GM18520 (cell line): ENCODE measurements around the gene SH3BP2.

ENCODE experiments used
- ATAC-seq: cut with Tn5 transposase; IDR thresholded peaks from one replicate; pipeline ENCODE4 v1.9.1; 2021; ENCODE audit not compliant: unreplicated experiment

SH3BP2 gene

DNA sequence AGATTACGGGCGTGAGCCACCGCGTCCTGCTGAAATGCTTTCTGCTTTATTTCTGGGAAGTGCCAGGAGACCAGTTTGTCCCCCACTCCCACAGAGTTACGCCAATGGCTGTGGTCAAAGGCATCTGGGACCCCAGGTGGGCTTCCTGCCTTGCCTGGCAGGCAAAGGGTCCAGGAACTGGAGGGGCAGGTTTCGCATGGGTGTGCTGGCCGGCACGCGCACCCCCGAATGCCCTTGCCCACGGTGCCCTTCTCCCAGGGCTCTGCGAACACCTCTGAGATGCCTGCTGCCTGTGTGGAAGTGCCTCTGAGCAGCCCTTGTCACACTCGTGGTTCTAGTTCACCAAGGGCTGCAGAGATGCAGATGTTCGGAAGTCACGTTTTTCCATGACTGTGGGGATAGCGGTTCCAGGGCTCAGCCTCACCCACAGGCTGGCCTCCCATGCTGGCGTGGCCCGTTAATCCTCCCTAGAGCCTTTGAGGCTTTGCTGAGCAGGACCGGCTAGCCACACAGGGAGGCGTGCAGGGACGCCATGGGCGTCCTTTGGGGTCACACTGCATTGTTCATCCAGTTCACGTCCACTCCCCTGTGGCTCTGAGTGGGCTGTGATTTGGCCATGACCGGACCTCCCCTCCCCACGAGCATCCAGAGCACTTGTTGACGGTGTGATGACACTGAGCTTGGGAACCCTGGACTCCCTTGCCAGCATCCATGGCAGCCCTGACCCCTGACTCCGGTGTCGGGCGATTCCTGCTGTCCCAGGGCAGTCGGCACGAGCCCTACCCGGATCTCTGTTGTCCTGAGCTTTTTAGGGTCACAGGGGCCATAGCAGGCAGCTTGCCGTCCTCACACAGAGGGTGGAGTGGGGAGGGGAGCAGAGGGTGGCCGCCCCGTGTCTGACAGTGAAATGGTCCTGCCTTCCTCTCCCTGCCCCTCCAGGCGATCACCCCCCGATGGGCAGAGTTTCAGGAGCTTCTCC is 38.0 kb downstream of the SH3BP2 start:
- ATAC-seq = no peak

DNA sequence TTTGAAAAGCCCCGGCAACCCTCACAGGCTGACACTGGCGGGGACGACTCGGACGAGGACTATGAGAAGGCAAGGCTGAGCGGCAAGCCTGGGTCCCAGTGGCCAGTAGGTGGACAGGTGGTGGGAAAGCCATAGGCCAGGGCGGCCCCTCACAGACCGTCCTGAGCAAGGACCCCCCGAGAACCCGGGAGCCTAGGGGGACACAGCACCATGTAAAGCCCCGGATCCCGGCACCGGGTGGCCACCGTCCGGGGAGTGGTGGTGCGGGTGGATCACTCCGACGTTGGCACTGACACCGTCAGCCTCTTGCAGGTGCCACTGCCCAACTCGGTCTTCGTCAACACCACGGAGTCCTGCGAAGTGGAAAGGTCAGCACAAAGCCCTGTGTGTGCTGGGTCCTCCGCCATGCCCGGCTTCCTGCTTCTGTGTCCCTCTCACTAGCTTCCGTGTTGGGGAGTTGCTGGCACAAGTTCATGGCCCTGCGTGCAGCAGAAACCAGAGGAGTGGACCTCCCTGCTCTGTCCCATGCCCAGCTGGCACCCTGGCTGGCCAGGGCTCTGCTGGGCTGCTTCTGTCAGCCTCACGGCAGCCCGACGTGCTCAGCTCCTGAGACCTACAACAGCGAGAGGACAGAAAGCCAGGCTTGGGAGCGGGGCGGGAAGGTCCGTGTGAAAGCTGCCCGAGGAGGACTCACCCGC is 38.9 kb downstream of the SH3BP2 start:
- ATAC-seq = no peak

DNA sequence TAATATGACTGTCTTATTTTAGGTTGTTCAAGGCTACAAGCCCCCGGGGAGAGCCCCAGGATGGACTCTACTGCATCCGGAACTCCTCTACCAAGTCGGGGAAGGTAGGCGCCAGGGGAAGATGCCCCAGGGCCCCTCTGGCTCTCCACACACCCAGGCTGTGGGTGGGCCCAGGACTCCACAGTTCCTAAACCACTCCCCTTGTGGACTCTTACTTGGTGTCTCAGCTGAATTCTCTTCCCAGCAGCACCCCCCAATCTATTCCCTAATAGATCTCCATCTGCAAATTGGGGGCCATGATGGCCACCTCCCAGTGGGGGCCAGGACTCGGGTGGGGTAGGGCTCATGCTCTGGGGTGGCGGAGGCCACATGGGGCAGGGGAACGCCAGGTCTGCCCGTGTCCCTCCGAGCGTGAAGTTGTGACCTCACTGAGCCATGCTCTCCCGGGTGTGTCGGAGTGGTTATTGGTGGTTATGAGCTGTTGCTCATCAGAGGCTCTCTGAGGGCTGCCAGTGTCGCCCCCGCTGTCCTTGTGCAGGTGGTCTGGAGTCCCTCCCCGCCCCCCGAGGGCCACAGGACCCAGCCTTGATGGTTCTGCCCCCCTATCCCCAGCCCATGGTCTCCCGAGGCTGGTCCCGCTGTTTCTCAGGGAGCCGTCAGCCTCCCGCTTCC is 39.6 kb downstream of the SH3BP2 start:
- peak; percentile 65 for ATAC-seq

- no peak for ATAC-seq
Observed at GRCh38 chr4:2832981-2833670, 40.2 kb downstream of the SH3BP2 start.

- ATAC-seq = no peak
Observed at GRCh38 chr4:2833671-2834000, 40.8 kb downstream of the SH3BP2 start.

DNA sequence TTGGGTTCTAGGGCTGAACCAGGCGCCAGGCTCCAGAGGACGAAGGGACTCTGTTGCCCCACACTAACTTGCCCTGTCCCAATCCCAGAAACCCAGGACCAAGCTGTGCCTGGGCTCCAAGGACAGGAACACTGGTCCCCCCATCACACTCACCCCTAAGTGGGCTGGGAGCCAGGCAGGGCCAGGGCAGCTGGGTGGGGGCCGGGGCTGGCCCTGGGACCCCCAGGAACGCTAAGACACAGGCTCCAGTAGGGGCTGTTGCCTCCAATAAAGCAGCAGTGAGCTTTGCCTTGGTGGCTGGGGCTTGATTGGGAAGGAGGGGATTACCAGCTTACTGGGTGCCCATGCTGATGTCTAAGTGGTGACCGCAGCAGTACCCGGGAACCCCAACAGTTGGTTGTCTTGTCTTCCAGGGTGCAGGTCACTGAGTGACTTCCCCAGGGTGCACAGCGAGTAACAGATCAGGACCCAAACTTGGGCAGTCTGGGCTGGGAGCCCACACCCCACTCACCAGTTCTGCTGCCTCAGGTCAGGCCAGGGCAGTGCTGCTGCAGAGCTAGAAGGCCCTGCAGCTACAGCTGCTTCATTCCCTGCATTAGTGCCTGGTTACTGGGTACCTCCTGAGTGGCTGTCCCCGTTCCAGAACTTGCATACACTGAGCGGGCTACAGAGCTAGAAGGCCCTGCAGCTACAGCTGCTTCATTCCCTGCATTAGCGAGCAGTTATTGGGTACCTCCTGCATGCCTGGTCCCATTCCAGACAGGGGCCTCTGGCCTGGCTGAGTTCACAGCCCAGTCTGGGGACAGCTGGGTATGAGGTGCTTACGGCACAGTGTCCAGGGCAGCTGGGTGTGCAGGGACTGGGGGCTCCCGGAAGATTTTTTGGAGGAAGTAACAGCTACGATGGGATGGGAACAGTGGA is 41.4 kb downstream of the SH3BP2 start:
- no peak for ATAC-seq

DNA sequence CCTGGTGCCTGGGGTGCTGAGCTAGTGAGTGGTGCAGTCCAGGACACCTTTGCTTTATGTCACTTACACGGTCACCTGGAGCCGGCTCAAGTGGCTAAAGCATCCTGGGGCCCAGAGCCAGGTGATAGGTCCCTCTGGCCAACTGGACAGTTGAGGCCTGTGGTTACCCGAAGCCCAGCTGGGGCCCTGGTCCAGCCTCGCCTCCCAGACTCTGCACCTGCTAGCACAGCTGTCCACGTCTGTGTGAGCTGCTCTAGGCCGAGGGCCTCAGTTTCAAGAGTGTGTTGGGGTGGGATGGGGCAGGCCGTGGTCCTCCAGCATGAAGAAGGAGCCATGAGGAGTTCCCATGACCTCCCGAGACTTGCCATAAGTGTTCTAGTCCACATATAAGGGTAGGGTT is 43.1 kb downstream of the SH3BP2 start:
- ATAC-seq = no peak

DNA sequence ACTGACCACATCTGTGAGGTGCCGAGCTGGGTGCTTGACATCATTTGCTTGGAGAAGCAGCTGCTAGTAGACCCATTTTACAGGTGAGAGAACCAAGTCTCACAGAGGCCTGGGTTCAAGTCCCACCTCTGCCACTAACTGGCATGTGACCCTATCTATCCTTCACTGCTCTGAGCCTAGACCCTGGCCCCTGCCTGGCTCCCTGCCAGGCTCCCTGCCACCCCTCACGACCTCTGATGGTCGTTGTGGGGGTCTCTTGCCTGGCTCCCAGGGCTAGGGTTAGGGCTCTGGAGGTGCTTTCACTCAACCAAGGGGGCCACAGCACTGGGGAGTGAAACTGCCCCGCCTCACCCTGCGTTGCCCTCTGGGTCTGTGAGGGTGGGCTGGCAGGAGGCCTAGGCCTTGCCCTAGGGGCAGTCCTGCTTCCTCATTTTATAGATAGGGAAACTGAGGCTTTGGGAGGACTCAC is 43.5 kb downstream of the SH3BP2 start:
- no peak for ATAC-seq

DNA sequence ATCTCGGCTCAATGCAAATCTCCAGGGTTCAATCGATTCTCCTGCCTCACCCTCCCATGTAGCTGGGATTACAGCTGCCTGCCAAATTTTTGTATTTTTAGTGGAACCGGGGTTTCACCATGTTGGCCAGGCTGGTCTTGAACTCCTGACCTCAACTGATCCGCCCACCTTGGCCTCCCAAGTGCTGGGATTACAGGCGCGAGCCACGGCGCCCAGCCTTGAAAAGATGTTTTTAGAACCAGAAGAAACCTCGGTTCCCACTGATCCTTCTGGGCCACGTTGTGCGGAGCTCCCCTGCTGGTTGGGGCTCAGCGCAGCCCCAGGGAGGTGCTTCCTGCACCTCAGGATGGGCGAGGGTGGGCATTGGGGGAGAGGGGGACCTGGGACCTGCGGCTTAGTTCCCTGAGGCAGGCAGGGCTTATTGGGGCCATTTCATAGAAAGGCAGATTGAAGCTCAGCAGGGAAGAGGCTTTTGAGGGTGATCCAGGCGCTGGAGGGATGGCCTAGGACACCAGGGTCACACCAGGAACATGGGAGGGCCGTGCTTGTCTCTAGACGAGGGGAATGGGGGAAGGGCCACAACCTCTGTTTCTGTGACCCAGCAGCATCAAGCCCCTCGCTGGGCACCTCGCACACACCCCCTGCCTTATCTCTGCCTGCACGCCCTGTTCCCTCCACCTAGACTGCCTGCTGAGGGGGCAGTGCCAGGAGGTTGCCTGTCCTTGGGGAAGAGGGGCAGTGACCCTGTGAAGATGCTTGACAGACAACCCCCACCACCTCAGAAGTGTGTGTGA is 44.4 kb downstream of the SH3BP2 start:
- no peak for ATAC-seq

GRCh38 chr4:2837904-2838496 is 45.1 kb downstream of the SH3BP2 start:
- no peak for ATAC-seq

- ATAC-seq = no peak
Observed at GRCh38 chr4:2839060-2839459, 46.2 kb downstream of the SH3BP2 start.

DNA sequence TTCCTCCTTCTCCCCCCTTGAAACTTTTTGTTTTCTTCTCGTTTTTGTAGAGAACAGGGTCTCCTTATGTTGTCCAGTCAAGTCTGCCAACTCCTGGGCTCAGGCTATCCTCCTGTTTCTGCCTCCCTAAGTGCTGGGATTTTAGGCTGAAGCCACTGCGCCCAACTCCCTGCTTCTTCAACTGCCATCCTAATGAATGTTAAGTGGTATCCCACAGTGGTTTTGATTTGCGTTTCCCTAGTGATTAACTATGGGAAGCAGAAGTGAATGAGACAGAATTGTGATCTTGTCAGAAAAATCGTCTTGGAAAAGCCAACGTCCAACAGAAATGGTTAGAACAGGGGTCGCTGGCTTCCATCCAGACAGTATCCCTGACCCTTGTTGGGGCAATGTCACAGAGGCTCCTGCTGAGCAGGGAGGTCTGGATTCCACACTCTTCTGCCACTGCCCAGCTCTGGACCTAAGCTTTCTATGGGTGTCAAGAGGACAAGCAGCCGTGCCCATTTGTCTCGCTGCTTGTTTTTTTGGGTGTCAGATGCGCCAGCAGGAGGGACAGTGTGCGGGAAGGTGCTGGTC is 49.9 kb downstream of the SH3BP2 start:
- ATAC-seq = no peak

DNA sequence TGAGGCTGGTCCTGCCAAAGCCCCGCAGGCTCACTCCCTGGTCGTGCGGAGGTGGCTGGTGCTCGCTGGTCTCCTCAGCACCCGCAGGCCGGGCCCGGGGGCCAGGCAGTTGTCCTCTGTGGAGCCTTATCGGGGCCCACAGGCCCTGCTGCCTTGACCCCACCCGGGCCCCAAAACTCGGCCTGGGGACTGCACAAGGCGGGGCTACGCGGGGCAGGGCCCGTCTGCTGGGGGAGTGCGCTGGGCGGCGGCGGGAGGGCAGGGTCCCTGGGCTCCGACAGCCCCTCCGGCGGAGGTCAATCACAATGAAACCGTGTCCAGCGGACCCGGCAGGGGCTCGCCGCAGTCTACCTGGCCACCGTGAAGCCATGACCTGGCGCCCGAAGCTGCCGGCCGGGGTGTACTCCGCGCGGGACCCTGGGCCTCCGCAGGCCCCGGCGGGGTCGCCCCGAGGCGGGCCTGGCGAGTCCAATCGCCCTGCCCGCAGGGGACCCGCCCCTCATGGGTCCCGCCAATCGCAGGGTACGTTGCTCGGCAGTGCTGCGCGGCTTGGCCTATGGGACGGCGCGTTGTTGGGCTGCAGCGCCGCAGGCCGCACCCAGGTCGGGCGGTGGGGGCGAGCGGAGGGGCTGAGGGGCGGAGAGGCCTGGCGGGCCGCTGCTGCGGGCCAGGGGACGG is 50.5 kb downstream of the SH3BP2 start, which contains the start of gene ADD1:
TSS of gene ADD1 (plus strand) at position 582 of the 678 bp plus-strand sequence. CDS start 32,072 bp downstream, outside the sequence.
- ATAC-seq = peak; percentile 88

GRCh38 chr4:2843941-2844584 is 51.2 kb downstream of the SH3BP2 start:
- ATAC-seq = no peak

DNA sequence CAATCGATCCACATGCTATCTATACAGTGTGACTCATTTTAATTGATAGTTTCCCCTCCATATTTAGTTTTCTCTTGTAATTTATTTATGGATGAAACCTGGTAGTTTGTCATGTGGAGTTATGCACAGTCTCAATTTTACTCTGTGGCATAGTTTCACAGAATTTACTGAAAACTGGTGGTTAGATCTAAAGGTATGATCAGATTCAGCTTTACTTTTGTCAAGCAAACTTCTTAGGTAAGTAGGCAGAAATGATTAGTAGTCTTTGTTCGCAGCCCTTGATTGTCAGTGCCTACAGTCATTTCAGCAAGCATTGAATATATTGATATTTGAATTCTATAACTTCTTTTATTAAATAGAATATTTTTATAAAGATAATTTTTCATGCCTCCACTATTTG is 53.3 kb downstream of the SH3BP2 start:
- ATAC-seq = no peak

GRCh38 chr4:2847302-2847871 is 54.5 kb downstream of the SH3BP2 start:
- ATAC-seq = no peak

DNA sequence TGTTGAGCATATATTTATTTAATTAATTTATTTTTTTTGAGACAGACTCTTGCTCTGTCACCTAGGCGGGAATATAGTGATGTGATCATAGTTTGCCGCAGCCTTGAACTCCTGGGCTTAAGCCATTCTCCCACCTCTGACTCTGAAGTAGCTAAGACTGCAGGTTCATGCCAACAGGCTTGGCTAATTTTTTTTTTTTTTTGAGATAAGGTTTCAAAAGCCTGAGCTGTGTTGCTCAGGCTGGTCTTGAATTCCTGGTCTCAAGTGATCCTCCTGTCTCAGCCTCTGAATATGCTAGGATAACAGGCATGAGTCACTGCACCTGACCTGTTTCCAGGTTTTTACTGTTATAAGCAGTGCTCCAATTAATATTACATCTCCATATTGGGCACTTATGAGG is 55.6 kb downstream of the SH3BP2 start:
- no peak for ATAC-seq
